Left colon (tissue), 2 donors: ENCODE results near the gene PPP1R3G. TPM values are rescaled to one million over a fixed set of nuclear protein-coding genes. Genes with fewer than 3 reads are reported as not detected.
A peak's percentile ranks its signal among the peaks of the same experiment; 100 is the strongest.

Source experiments
- ATAC-seq: fragments of 200-7000 bp; cut with Tn5 transposase; one replicate; pipeline ENCODE4 v1.9.1; 2020; ENCODE audit warnings: mild to moderate bottlenecking, moderate library complexity
- DNase-seq, 2 donors: peaks; one replicate each; pipeline ENCODE4 v3.0.0-alpha.2; 2020
- intact Hi-C, 2 donors: fragments of 100-400 bp; cut with DNase I in 1 of 2; cut with micrococcal nuclease in 1 of 2; formaldehyde crosslinking; loops; one replicate each; pipeline versions ENCODE4 v1.11.2 to v1.14.0; 2022; cut with DNase I, micrococcal nuclease
- total RNA-seq, 2 donors: library from RNA; stranded (reverse); fragmentation: NEBNext Ultra II Directional; extraction: Animal tissue kit (Norgen Biotek cat#: 25700); gene quantifications; one replicate each; pipeline ENCODE4 v1.2.1, GENCODE V29; 2021
- donor health status: DM: no; HTN: no; CAD: no.
- donor health status: DM: yes; HTN: yes; CAD: no.

Gene PPP1R3G
- total RNA-seq, 2 donors from 2014 or later = 0.98 to 1.6 TPM

DNA sequence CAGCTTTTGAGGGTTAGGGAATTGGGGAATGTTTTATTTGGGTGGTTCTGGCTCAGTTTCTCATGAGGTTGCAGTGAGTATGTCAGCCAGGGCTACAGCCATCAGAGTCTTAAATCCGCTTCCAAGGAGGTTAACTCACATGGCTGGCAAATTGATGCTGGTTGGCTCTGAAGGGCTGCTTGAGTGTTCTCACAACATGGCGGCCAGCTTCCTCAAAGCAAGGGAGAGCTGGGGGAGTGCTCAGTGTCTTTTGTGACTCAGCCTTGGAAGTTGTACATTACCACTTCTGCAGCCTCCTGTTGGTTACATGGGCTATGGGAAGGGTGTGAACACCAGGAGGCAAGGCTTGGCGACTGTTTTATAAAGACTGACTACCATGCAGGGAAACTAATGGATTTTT, 17.8 kb upstream of the PPP1R3G start:
- ATAC-seq = no peak
- intact Hi-C loops = no loop called here
- no peak for DNase-seq

DNA sequence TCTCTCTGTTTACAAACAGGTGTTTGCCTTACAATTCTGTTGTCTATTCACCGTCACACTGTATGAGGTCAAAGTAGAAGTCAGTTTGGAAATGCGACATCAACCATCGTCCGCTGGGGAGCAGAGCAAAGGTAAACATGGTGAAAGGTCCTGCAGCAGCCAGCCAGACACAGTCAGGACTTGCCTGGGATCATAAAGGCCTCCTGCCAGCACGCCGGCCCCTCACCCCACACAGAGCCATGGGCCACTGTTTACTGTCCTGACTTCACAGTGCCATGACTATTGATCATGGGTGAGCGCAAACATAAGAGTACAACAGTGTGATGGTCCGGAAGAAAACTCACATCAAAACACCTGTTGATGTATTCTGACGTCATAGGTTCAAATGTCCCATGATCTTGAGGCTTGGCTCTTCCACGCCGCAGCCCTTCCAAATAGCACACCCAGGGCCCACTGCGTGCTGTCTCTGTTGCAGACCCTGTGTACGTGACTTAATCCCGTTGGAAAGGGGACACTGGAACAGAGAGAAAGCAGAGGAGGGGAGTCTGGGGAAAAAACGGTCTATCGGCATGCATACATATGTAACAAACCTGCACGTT, 16.9 kb upstream of the PPP1R3G start:
- intact Hi-C loops = no loop called here
- DNase-seq (no peak), ATAC-seq (peak; percentile 44)

DNA sequence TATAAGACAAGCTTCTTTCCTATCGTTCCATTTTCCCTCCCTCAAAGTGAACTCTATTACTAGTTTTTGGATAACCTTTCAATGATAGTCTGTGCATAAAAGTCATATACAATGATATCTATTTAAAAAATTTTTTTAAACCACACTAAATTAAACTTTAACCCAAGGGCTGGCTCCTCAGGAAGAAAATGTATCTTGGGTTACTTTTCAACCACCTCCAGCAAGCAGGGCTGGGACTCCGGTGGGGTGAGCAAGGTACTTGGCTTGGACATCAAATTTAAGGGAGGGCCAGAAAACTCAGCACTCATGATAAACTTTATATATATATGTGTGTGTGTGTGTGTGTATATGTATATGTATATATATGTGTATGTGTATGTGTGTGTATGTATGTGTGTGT, 13.9 kb upstream of the PPP1R3G start:
- ATAC-seq = peak; percentile 67

DNA sequence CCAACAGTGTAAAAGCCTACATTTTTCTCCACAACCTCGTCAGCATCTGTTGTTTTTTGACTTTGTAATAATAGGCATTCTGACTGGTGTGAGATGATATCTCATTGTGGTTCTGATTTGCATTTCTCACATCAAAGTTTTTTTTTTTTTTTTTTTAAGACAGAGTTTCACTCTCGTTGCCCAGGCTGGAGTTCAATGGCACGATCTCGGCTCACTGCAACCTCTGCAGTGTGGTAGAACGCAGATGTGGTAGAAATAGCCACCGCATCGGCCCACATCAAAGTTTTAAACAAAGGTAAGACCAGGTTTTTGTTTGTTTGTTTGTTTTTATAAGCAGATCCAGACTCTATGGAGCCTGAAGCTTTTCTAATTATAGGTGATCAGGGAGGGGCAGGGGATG, 12.7 kb upstream of the PPP1R3G start:
- intact Hi-C loops = no loop called here
- ATAC-seq (no peak), DNase-seq (no peak)

More for the DNA sequence above, 13.9 kb upstream of the PPP1R3G start:
- intact Hi-C loops = no loop called here
- no peak for DNase-seq

DNA sequence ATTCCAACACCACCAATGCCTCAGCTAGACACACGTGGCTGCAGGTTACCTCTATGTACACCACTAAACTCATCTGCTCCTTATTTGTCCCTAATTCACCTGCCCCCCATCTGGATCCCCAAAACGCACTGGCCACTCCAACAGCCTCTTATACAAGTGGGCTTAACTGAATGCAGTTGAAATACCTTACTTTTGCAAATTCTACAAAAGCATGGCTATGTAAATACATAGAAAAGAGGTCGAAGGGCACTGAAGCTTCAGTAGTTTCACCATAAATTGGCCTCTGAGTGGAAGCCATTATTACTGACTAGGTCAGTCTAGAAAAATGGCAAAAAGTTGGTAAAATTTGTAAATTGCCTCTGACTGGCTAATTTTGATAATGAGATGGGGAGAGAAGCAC, 11.1 kb upstream of the PPP1R3G start:
- ATAC-seq (no peak), DNase-seq (no peak)
- intact Hi-C loops = no loop called here

DNA sequence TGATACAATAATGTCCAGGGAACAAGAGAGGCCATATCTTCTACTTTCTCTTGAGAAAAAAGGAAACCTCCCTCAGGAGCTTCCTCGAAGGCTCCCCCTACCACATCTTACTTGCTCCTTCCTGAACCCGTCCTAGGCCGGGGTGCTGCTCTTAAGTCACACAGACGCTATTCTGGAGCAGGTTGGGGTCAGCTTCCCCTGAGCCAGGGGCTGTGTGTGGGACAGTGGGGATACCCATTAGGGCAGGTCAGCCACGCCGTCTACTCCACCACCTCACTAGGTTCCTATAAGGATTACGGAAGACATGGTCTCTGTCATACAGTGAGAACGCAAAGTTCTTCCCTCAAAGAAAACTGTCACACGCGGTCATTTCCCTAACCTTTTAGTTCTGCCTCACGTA, 8.2 kb upstream of the PPP1R3G start:
- DNase-seq (no peak), ATAC-seq (no peak)
- intact Hi-C loops = no loop called here

DNA sequence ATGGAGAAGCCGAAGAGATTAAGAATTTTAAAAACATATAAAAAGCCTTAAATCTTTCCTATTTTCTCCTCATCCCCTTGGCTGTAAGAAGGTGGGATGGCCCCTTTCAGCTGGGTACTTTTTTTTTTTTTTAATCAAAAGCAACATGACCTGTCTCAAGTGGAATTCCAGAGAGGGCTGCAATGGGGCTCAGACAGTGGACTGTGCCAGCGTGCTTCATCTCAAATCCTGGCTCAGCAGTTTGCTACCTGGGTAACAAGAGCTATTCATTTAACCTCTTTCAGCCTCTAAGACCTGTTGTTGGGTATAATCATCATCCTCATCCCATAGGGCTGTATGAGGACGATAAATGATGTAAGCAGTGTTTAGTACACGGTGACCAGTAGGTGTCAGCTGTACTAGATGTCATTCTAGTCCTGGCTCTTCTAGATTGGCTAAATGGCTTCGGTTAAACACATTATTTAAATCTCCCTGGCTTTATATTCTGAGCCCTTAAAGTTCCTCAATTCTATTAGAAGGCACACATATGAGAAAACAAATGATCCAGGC, 6.9 kb upstream of the PPP1R3G start:
- ATAC-seq = peak; percentile 76
- intact Hi-C loops = no loop called here
- no peak for DNase-seq

DNA sequence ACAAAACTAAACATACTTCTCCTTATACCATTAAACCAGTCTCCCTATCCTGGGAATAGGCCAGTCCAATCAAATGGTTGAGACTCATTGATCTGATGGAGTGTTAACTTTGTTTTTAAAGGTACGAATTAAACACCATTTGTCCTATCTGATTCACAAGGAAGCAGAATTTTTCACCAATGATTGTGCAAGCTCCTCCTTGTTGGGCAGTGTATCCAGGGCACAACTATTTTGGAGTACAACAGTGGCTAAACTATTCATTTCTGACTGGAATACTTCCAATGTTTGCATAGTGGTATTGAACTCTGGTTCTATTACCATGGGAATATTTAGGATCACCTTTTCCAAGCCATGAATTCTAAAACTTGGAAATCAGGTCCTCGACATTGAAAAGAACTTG, 5.4 kb upstream of the PPP1R3G start:
- ATAC-seq = no peak
- no peak for DNase-seq
- intact Hi-C loops = no loop called here

DNA sequence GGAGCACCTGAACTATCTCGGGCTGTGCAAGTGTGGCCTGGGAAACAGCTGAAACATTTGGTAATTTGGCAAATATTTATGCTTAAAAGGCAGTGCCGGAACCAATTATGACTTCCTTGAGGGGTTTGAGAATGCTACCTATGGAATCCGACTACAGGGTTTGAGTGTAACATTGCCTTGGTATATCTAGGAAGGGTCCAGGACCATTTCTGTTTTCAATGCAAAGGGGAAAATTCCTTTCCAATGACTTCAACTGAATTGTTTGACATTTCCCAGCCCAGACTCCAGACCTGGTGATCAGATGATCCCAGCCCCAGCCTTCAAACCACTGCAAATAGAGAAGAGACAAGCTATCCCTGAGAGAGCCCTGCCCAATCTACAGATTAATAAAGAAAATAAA, 4.6 kb upstream of the PPP1R3G start:
- ATAC-seq = no peak

DNA sequence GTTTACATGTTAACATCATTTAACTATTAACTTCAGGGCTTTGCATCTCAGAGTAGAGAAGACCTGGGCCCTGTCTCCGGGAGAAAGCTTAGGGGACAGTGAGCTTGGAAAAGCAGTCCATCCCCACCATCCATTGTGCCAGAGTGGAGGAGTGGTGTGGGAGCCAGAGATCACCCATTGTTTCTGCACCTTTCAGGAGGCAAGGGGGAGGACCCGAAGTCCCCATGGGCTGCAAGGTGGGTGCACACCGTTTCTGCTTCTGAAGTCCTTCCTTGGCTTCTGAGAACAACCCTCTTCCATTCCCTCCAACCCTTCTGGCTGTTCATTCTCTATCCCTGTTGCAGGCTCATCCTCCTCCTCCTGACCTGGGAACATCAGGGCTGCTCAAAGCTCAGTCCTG, 4.0 kb upstream of the PPP1R3G start:
- ATAC-seq = no peak
- no peak for DNase-seq
- intact Hi-C loops = no loop called here

More for the DNA sequence above, 4.6 kb upstream of the PPP1R3G start:
- no peak for DNase-seq
- intact Hi-C loops = no loop called here

DNA sequence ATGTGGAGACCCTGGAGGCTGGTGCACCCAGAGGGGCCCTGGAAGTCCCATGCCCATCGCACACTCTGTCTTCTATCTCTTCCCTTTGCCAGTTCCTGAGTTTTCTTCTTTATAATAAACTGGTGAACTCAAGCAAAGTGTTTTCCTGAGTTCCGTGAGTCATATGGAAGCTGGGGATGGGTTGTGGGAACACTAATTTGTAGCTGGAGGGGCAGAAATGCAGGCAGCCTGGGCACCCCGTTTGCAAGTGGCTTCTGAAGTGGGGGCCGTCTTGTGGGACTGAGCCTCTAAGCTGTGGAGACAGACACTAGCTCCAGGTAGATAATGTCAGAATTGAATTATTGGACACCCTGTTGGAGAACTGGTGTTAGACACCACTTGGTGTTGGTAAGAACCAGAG, 3.2 kb upstream of the PPP1R3G start:
- DNase-seq (no peak), ATAC-seq (no peak)
- intact Hi-C loops = no loop called here

DNA sequence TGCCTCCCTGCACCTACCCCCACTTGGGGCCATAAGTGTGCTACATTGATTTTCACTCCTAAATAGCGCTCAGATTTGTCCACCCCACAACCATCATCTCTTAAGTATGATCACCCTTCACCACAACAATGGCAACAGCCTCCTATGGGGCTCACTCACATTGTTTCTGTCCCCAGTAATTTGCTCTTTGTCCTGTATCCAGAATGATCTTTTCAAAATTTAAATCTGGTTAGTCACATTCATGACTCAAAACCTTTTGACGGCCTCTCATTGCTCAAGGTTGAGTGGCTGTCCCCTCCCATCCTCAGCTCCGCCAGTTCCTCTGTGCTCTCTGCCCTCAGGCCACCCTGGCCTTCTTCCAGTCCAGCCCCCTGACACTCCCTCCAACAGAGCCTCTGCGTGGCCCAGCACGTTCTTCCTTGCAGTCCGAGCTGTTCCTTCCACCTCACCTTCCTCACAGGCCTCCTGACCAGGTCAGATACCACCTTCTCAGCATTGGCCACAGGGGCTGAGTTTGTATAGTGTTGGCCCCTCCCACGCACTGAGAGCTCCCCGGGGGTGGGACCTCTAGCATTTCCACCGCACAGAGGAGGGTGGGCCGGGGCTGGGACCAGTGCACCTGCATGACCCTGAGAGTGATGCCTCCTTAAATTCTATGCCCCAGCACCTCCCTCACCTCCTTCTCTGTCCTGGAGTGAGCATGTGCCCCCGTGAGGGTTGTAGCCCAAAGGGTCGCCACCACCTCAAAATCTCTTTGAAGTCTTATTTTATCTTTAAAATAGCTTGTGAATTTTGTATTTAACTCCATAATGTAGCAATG, 2.4 kb upstream of the PPP1R3G start:
- ATAC-seq = no peak
- intact Hi-C loops = no loop called here
- DNase-seq = no peak

DNA sequence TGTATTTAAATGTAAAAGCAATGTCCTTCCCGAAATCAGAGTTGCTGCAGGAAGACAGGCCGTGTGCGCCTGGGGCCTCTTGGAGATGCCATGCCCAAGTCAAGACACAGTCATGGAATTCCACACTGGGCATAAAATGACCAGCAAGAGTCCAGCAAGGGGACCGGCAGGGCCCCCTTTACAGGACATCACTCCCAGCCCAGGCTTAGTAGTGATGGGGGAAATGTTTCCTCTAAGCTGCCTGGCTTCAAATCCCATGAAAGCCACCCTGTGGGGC, 1.9 kb upstream of the PPP1R3G start:
- DNase-seq (no peak), ATAC-seq (no peak)
- intact Hi-C loops = no loop called here

DNA sequence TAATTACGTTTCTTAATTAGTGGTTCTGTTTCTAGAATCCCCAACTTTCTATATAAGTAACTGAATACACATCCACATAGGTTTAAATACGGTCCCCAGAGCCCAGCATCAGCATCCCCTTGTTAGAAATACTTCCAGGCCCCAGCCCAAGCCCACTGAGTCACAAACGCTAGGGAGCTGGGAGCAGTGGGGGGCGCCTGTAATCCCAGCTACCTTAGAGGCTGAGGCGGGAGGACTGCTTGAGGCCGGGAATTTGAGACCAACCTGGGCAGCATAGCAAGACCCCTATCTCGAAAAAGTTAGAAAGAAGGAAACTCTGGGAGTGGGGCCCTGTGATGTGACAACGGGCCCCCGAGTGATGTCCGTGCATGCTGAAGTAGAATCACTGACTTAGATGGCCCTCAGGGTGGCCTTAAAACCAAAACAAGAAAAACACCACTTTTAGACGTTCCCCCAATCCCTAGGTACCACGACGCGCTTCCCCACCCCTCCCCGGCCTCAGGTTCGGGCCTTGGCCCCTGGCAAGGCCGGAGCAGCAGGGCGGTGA, 1.3 kb upstream of the PPP1R3G start:
- ATAC-seq = no peak
- intact Hi-C loops = no loop called here
- no peak for DNase-seq

DNA sequence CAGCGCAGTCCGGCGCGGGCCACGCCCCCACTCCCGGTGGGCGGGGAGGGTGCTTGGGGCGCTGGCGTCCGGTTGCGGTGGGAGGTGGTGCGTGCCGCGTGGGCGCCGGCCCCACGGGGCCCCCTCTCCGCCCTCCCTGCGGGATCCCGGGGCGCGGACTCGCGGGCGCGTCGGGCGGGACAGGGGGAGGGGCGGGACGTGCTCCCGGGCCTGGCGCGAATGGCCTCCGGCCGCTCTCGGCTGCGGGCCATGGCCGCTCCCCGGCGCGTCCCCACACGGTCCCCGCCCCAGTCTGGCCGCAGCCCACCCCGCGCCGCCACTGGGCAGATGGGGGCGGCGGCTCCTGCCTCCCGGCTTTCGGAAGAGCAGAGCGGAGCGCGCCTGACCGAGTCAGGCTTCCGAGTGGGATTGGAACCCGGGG, 771 bp upstream of the PPP1R3G start:
- DNase-seq = peak; percentile 33 to 64
- intact Hi-C loops = no loop called here
- ATAC-seq = peak; percentile 69

DNA sequence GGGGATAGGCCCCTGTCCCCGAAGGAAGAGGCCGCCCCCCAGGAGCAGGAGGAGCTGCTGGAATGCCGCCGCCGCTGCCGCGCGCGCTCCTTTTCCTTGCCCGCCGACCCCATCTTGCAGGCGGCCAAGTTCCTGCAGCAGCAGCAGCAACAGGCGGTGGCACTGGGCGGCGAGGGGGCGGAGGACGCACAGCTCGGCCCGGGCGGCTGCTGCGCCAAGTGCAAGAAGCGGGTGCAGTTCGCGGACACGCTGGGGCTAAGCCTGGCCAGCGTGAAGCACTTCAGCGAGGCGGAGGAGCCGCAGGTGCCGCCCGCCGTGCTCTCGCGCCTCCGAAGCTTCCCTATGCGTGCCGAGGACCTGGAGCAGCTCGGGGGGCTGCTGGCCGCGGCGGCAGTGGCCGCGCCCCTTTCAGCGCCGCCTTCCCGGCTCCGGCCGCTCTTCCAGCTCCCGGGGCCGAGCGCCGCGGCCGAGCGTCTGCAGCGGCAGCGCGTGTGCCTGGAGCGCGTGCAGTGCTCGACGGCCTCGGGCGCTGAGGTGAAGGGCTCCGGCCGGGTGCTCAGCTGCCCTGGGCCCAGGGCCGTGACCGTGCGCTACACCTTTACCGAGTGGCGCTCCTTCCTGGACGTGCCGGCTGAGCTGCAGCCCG, 630 bp downstream of the PPP1R3G start:
- intact Hi-C loops = no loop called here
- ATAC-seq = peak; percentile 55
- DNase-seq = peak; percentile 34 to 58

DNA sequence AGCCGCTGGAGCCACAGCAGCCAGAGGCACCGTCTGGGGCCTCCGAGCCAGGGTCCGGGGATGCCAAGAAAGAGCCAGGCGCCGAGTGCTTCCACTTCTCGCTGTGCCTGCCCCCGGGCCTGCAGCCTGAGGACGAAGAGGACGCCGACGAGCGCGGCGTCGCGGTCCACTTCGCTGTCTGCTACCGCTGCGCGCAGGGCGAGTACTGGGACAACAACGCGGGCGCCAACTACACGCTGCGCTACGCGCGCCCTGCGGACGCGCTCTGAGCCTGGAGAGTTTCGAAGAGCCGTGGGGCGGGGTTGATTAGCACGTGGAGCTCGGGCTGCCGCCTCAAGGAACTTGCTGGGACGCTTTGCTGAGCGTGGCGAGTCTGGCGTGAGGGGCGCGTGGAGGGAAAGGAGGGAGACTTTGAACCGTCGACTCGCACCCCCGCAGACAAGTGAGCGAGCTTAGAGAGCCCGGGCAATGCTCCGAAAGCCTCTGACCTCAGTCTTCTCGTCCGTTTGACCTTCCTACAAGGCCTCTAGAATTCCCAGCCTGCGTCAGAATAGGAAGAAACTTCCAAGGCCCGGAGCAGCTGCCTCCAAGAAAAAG, 1.3 kb downstream of the PPP1R3G start:
- DNase-seq (peak in 1 of 2 donors; percentile 22), ATAC-seq (no peak)
- intact Hi-C loops = no loop called here

DNA sequence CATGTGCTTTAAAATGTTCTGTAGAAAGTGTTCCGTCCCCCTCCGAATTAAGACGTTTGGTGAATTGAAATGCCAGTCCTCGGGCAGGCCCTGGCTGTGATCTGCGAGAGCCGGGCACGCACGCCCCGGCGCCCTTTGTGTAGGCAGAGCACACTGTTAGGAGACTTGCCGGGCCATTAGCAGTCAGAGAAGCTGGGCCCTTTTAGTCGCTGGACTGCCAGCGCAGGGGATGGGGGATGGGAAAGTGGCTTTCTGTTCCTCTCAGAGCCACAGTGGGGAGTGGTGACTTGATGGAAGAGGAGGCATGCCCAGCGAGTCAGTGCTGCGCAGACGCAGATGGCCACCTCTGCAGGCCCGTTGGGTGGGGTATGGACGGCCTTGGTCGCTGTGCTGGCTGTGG, 2.2 kb downstream of the PPP1R3G start:
- intact Hi-C loops = no loop called here
- ATAC-seq = no peak
- peak; percentile 33 to 50 for DNase-seq

DNA sequence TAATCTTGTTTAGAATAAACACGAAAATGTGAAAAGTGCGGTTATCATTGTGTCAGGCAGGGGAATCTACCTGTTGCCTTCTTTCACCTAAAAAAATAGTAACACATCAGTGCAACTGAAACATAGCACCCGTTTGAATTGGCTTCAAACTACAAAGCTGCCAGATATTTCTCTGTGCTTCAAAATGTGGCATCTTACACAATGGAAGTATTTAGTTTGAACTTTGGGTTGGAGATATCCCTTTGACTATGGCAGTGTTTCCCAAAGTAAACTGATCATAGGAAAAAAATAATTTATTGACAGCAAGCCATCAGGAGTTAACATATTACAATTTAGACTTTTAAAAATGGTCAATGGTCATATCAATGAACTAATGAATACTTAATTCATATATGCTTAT, 3.6 kb downstream of the PPP1R3G start:
- intact Hi-C loops = no loop called here
- ATAC-seq (no peak), DNase-seq (no peak)
